ENCODE data around the gene LMF1.

LMF1 gene

GRCh38 chr16:1010815-1011214, 40.0 kb upstream of the LMF1 start:
- Mint-ChIP-seq H3K27me3 (ENCODE audit: low read depth) (peaks cover 30% of the 10 kb centered on the region), H3K36me3 (ENCODE audit: low read depth) (no peaks in the 10 kb centered on the region), H3K27ac (peak overlapping the region in 1 of 3 experiments; percentile 29), H3K9me3 (no peaks in the 10 kb centered on the region), H3K4me3 (no peak overlapping the region), H3K4me1 (peaks cover 20% of the 10 kb centered on the region)
- no peak for TF ChIP-seq CTCF (IDR thresholded peaks at IDR 0.05; ENCODE audit: unreplicated experiment in 3 of 3)

DNA sequence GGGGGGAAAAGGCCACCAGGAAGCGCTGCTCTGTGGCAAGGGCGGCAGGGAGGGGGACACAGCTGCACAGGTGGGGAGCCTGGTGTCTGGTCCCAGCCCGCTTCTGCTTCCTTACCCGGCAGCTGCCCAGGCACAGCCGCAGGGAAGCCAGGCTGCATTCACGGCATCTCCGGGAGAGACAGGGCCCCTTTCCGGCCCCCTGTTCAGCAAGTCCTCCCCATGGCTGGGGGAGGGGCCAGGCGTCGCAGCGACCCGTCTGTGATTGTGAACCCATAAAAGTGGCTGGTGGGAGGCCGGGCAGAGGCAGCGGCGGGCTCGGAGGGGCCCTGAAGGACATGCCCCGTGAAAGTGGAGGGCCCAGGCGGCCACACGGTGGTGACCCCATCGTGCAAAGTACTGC, 39.5 kb upstream of the LMF1 start:
- Mint-ChIP-seq H3K36me3 (ENCODE audit: low read depth) (no peaks in the 10 kb centered on the region), H3K4me3 (peak overlapping the region in 1 of 3 experiments; percentile 35), H3K4me1 (peaks cover 19% of the 10 kb centered on the region), H3K9me3 (no peaks in the 10 kb centered on the region), H3K27ac (peak overlapping the region in 2 of 3 experiments; percentile 49 to 59), H3K27me3 (ENCODE audit: low read depth) (peaks cover 32% of the 10 kb centered on the region)
- no peak for TF ChIP-seq CTCF (IDR thresholded peaks at IDR 0.05; ENCODE audit: unreplicated experiment in 3 of 3)

DNA sequence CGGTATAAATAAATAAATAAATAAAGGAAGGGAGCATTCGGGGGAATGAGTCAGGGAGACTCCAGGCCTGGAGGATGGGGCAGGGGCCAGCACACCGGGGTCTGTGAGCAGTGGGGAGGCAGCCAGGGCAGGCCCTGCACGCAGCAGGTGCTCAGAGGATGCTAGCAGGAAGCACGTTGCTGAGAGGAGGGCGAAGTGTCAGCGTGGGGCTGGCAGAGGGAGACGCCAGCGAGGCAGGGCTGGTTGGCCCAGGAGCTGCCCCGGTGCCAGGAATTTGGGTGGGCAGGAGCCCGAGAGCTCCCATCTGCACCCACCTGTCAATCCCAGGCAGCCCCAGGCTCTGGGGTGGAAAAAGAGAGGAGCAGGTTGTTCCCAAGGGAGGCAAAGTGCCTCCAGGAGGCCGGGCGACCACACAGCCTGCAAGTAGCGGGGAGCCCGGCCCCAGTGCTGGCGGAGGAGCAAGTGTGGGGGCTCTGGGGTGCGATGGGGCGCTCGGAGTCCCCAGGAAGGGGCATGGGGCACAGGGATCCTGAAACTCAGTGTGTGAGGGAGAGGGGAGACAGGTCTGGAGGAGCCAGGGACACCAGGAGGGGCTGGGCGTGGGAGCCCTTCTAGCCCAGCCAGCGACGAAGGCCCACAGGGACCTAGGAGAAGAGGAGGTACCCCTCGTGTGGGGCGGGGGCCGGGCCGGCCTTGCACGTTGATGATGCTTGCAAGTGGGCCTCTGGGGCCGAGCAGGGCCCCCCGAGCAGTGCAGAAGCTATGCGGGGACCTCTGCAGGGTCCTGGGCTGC, 38.8 kb upstream of the LMF1 start:
- H3K27ac Mint-ChIP-seq: no peak overlapping the region

GRCh38 chr16:1008085-1008484, 37.3 kb upstream of the LMF1 start:
- H3K36me3 Mint-ChIP-seq (ENCODE audit: low read depth): no peaks in the 10 kb centered on the region
- TF ChIP-seq CTCF (IDR thresholded peaks at IDR 0.05; ENCODE audit: unreplicated experiment in 3 of 3): no peak
- H3K4me3 Mint-ChIP-seq: no peak overlapping the region
- peaks cover 15% of the 10 kb centered on the region for H3K4me1 Mint-ChIP-seq
- H3K27ac Mint-ChIP-seq: no peak overlapping the region
- peaks cover 32% of the 10 kb centered on the region for H3K27me3 Mint-ChIP-seq (ENCODE audit: low read depth)
- H3K9me3 Mint-ChIP-seq: no peaks in the 10 kb centered on the region

More for the DNA sequence above, 38.8 kb upstream of the LMF1 start:
- TF ChIP-seq CTCF (IDR thresholded peaks at IDR 0.05; ENCODE audit: unreplicated experiment in 3 of 3): no peak
- Mint-ChIP-seq H3K4me3 (no peak overlapping the region), H3K27me3 (ENCODE audit: low read depth) (peaks cover 32% of the 10 kb centered on the region), H3K36me3 (ENCODE audit: low read depth) (no peaks in the 10 kb centered on the region), H3K4me1 (peaks cover 15% of the 10 kb centered on the region), H3K9me3 (no peaks in the 10 kb centered on the region)

DNA sequence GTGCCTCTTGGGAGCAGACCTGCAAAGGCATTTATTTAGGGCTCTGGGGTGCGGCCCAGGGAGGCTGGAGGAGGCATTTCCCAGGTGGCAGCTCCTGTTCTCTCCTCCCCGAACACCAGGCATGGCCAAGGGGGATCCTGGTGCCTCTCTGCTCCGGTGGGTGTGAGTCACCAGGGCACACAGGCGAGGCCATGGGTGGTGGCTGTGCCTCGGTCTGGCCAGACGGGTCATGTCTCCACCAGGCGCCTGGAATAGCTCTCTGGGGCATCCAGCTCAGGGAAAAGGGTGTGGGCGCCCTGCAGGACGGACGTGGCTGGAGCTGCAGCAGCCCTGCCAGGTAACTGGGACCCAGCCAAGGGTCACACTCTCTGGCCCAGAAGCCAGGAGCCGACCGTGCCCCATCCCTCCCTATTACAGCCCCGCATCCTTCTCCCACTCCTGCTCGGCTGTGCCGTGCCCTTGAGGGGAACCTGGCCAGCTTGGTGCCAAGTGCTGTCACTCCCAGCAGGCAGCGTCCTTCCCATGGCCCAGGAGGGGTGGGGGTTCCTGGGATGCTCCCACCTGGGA, 36.6 kb upstream of the LMF1 start:
- Mint-ChIP-seq H3K4me3 (no peak overlapping the region), H3K27ac (no peak overlapping the region), H3K36me3 (ENCODE audit: low read depth) (no peaks in the 10 kb centered on the region), H3K4me1 (peaks cover 20% of the 10 kb centered on the region), H3K9me3 (no peaks in the 10 kb centered on the region), H3K27me3 (ENCODE audit: low read depth) (peaks cover 38% of the 10 kb centered on the region)
- no peak for TF ChIP-seq CTCF (IDR thresholded peaks at IDR 0.05; ENCODE audit: unreplicated experiment in 3 of 3)

GRCh38 chr16:1006781-1007180, 36.0 kb upstream of the LMF1 start:
- H3K9me3 Mint-ChIP-seq: no peaks in the 10 kb centered on the region
- H3K4me1 Mint-ChIP-seq: peaks cover 20% of the 10 kb centered on the region
- H3K27me3 Mint-ChIP-seq (ENCODE audit: low read depth): peaks cover 38% of the 10 kb centered on the region
- no peaks in the 10 kb centered on the region for H3K36me3 Mint-ChIP-seq (ENCODE audit: low read depth)
- no peak overlapping the region for H3K27ac Mint-ChIP-seq
- TF ChIP-seq CTCF (IDR thresholded peaks at IDR 0.05; ENCODE audit: unreplicated experiment in 3 of 3): no peak
- no peak overlapping the region for H3K4me3 Mint-ChIP-seq
